ENCODE data around the gene CNPY3.
A peak's percentile ranks its signal among the peaks of the same experiment; 100 is the strongest.

Gene CNPY3

DNA sequence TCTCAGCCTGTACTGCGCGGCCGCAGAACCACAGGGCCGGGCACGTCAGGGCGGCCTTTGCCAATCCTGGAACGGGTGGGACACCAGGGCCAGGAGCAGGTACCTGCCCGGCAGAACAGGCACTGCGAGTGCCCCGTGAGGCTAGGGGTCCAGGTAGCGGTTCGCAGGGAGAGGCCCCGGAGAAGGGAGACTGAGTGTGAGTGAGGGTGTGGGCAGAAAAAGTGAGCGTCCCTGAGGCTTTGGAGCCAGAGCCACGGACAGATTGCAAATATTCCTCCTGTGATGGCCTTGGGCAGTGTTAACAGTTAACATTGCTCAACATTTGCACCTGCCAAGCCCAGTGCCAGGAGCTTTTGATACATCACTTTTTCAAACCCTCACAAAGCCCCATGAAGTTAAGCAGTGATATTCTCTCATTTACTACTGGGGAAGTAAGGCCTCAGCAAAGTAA lies 31.8 kb downstream of the CNPY3 start:
- peak in 1 of 3 experiments; percentile 21 for DNase-seq

DNA sequence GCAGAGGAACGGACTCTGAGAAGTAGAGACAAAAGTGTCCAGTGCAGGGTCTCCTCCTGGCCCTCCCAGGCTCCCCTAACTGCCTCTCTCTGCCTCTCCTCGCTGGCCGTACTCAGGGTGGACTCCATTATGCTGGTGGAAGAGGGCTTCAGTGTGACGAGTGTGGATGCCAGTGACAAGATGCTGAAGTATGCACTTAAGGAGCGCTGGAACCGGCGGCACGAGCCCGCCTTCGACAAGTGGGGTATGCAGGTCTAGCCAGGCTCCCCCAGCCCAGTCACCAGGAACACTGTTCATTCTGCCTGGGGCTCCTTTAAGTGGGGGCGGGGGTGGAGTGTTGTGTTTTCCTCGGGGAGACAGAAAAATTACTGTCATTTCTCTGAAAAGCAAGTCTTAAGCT lies 32.8 kb downstream of the CNPY3 start:
- DNase-seq: no peak

DNA sequence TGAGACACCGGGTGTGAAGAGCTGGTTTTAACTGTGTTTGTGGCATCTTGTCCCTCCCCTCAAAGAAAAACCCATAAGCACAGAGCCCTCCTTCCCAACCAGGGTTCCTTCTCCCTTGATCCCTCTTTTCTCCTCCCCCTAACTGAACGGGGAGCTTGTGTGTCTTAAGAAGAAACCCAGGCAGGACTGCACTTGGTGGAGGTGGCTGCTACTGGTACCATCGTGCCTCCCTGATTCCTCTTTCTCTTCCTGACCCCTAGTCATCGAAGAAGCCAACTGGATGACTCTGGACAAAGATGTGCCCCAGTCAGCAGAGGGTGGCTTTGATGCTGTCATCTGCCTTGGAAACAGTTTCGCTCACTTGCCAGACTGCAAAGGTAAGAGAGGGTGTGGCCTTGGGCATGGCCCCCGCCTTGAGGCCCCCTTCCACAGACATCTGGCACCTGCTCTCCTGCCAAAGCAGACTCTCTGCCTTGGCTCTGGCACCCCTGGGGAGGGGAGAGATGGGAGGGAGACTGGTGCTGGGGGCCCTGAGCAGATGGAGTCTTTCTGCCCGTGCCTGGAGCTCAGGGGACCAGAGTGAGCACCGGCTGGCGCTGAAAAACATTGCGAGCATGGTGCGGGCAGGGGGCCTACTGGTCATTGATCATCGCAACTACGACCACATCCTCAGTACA lies 33.4 kb downstream of the CNPY3 start:
- peak in 1 of 3 experiments; percentile 1 for DNase-seq

DNA sequence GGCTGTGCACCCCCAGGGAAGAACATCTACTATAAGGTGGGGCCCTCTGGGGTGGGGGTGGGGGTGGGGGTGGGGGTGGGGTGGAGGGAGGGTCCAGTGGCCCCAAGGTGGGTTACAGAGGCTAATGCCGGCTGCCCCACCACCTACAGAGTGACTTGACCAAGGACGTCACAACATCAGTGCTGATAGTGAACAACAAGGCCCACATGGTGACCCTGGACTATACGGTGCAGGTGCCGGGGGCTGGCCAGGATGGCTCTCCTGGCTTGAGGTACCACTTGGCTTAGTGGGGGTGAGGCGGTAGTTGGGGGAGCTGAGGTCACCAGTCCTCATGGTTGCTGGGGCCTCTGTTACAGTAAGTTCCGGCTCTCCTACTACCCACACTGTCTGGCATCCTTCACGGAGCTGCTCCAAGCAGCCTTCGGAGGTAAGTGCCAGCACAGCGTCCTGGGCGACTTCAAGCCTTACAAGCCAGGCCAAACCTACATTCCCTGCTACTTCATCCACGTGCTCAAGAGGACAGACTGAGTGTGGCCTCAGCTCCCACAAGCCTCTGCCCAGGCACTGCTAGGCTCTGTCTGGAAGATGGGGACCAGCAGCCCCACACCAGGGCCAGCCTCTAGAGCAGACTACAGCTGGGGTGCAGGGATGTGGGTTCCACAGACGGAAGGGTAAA lies 34.0 kb downstream of the CNPY3 start:
- no peak for DNase-seq

DNA sequence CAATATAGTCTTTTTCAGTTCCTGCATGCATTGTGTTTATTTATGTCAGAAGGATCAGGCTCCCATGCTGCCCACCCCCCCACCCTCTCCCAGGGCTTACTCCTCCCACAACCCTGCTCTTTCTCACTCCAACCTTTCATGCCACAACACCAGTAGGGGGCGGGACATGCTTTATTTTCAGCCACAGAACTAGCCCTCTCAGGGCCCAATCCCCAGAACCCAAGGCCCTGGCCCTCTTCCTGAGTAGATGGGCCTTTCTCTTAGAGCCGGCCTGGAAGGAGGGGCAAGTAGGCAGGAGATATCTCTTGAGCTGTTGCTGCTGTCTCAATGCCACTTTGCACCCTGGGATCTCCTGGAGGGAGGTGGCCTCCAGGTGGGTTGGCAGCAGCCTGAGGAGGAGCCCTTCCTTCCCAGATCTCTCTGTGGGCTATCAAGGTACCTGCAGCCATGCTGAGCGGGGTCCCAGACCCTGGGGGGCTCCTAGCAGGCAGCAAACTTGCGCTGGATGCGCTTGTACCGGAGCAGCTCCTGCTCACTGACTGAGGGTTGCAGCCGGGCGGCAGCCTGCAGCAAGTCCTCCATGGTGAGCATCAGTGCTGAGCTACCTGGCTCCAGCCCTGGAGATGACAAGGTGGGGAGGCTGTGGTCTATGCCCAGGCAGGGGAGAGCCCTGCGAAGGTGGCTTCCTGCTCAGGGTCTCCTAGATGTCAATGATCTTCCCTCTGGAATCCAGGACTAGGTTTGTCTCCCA lies 34.8 kb downstream of the CNPY3 start:
- DNase-seq: no peak

DNA sequence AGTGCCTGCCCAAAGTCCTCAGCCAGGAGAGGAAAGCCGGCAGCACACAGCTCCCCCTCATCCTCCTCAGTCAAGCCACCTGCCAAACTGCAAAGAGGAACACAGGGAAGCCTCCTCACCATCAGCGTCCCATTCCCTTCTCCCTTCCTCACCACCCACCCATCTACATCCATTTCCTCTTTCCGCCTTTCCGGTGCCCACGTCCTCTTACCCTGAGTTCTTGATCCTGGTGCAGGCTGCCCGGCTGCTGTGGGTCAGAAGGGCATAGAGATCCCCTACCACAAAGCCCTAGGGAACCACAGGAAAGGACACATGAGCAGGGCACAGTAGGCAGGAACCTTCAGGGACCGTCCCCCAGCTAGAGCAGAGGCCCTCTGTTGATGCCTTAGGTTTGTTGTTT lies 37.3 kb downstream of the CNPY3 start:
- DNase-seq: no peak

DNA sequence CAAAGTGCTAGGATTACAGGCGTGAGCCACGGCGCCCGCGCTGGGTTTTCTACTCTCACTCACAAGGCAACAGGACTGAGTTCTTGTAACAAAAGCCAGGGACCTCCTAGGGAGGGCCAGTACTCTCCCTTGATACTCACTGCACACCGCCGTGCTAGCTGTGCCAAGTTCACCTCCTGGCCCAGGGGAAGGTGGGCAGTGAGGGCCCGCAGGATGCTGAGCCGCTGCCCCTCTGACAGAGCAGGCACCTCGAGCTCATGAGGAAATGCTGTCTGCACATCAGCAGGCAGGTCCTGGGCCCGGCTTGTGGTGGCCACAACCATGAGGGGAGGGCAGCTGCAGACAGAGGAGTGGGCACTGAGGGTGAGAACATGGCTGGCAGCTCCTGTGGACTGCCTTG lies 37.9 kb downstream of the CNPY3 start:
- no peak for DNase-seq

DNA sequence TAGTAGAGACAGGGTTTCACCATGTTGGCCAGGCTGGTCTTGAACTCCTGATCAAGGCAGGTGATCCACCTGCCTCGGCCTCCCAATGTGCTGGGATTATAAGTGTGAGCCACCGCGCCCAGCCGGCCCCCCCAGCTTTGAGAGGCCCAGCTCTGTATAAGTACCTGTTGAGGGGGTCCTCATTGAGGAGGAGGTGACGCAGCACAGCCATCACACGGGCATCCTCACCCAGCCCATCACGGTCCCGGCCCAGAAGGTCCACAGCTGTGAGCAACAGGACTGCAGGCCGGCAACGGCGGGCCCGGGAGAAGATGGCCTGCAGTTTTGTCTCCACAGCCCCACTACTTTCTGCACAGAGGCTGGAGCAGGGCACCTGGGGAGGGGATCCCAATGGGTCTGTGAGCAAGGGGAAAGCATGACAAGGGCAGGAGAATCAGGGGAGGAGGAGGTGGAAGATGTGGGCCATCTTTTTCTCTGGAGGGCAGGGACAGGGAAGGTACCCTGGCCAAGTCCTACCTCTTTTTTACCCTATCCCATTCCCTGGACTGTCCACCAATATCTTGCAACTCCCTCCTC lies 38.9 kb downstream of the CNPY3 start:
- no peak for DNase-seq

DNA sequence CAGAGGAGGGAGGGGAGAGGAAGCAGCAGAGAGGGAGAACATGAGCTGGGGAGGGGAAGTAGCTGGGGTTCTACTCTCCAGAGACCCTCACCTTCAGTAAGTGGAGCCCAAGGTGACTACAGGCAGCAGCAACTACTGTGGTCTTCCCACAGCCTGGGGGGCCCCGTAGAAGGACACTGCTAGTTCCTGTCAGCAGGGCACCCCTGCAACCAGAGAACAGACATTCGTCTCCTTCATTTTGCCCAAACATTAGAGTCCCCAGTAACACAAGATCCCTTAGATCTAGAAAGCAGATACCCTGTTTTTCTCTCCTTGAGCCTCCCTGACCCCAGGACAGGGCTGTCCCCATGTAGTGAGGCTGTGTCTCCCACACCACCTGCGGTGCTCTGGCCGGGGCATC lies 39.5 kb downstream of the CNPY3 start:
- DNase-seq: no peak

DNA sequence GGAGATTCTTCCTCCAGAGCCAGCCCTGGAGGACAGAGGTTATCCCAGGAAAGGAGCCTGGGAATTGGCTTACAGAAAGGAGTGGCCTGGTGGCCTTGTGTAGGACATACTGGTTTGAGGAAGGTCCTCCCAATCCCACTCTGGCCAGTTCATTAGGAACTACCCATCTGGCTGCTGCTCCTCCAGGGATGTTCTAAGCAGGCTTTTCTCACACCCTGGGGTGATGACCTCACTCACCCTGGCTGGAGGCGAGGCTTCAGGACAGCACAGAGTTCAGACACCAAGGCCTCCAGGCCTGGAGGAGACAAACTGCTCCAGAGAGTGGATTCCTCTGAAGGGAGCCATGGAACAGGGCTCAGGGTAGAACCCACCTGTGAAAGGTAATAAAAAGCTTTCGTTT lies 40.2 kb downstream of the CNPY3 start:
- DNase-seq: no peak

DNA sequence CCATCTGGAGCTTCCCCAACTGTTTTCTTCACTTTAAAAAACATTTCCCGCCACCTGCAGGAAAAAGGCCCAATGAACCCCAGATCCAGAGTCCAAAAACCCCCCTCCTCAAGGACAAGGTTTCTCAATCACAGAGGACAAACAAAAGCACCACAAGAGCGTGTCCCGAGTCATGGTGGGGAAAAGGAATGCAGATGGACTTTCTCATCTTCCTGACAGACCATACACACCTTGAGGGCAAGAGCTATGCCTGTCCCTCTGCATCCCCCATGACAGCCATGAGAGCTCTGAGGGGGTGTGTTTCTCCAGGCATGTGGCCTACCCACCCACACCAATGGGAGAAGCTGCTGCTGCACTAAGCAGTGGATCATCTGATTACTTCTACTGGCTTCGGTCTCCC lies 40.7 kb downstream of the CNPY3 start:
- DNase-seq: no peak

DNA sequence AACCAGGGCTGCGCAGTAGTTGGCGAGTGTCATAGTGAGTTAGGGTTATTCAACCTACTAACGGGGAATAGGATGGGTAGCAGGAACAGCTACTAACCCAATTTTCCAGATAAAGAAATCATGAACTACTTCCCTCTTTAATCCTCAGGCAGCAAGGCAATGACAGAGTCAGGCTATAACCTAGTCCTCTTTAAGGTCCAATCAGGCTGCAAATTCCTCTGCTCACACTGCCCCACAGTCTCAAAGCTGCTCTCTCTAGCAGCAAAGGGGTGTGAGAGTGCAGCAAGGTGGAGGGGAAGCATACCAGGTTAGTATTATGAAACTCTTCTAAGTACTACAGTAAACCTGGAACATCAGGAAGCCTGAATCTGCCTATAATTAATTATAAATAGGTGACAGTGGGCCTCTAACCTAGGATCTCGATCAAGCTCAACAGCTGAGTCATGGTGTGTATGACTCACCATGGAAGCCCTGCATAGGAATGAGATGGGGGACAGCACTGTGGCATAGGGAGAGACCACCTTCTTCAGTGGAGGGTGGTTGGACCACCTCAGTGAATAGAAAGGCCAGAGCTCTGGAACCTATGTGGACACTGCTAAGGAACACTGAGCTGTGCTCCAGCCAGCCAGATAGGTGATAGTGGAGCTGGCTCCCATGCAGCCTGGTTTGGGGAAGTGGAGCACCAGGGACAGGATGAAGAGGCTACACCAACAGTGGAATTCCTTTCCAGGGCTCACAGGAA lies 41.8 kb downstream of the CNPY3 start:
- no peak for DNase-seq

DNA sequence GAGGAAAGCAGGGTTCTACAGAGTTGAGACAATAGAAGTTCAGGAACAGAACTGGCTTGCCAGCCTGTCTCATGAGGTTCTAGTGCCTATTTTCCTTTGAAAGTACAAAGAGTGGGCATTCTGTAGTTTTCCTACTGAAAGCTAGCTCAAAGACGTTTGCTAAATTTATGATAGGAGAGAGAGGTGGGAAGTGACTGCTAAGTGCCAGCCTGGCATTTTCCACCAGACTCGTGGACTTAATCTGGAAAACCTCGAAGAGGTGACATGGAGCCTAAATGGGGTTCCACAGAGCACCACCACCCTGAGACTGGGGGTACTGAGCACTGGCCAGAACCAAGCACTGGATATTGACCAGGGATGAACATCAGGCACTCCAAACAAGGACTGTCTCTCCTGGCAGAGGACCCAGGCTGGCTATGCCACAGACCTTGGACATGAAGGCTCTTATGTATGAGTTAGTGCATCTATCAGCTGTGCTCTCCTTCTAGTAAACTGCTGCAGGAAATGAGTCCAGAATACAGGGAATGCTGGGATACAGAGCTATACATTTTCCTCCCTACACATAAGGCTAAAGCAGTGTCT lies 42.6 kb downstream of the CNPY3 start:
- DNase-seq: no peak

DNA sequence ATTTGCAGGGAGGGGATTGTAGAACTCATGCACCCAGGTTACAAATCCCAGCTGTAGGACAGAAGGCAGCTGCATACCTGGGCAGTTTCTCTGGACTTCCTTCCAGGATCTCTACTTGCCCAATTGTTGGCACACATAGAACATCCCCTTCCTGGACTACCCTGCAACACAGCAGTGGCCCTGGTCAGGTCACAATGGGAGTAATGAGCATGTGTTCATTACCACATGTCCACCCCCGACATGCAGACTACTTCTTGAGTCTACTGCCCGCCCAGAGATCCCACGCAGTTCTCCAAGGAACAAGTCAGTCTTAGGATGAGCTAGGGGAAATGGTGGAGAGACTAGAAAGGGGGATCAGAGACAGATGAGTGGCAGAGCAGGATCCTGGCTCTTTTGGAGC lies 44.6 kb downstream of the CNPY3 start:
- no peak for DNase-seq

DNA sequence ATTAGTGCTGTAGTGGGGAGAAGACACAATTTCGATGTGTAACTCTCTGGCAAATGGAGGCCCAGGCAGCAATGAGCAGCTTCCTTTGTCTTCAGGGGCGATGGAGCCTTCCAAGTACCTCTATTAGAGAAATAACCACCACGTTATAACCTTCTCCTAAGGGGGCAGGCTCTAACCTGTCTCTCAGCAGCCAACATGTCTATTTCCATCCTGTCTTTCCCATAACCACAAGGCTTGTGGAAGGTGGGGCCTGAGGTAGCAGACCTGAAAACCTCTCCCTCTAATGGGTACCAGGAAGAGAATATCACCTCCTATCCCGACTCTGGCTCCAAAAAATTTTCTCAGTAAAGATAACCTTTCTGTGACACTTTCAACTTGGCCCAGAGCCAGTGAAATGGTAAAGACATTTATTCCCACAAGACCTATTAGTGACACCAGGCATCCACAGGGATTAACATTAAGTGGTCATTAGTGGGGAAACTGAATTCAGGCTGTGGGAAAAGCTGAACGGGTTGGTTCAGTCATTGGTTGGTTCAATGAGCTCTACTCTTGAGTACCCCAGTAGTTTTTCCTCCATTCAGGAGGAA lies 45.7 kb downstream of the CNPY3 start:
- DNase-seq: peak in 1 of 3 experiments; percentile 8

DNA sequence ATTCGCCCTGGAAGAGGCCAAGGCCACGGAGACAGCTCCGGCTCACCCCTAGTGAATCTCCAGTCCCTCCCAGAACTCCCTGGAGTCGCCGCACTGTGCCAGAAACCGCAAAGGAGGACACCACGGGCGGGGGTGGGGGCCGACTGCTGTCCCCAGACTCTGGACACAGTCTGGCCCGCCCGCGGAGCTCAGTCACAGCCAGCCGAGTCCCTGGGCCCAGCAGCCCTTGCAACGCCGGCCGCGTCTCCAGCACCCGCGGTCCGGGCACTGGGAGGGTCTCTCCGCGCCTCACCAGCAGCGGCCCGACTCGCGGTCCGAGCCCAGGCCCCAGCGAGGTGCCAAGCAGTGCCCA lies 49.2 kb downstream of the CNPY3 start:
- peak in 2 of 3 experiments; percentile 42 to 47 for DNase-seq

DNA sequence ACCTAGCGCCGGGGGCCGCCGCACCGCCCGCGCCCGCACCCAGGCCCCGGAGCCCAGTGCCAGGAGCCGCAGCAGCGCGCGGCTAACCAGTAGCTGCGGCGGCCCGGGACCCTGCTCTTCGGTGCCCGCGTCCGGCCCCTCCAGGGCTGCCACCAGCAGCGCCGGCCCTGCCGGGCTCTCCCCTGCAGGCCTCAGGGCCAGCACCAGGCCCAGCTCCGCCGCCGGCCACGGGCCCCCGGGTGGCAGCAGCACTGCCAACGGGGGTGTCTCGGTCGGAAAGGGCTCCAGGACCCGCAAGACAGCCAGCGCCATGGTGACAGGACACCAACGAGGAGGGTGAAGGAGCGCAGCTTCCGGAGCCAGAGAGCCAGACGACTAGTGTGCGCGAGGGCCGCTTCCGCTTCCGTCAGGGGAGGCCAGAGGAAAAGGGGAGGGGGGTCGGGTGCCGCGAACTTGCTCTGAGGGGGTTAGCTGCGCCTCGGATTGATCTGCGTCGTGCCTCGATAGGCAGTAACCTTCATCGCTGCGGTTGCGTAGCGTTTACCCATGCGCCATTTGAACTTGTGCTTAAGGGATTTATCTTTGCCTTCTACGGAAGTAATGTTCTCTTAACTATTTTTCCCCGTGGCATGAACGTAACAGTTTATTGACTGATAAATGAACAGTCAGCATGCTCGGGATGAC lies 49.7 kb downstream of the CNPY3 start, which contains the start of gene PEX6:
Gene PEX6 (minus strand): TSS at position 343 of the 684 bp plus-strand sequence. CDS start 31 bp downstream, at position 312.
- DNase-seq: peak; percentile 89 to 93 (median 89)

DNA sequence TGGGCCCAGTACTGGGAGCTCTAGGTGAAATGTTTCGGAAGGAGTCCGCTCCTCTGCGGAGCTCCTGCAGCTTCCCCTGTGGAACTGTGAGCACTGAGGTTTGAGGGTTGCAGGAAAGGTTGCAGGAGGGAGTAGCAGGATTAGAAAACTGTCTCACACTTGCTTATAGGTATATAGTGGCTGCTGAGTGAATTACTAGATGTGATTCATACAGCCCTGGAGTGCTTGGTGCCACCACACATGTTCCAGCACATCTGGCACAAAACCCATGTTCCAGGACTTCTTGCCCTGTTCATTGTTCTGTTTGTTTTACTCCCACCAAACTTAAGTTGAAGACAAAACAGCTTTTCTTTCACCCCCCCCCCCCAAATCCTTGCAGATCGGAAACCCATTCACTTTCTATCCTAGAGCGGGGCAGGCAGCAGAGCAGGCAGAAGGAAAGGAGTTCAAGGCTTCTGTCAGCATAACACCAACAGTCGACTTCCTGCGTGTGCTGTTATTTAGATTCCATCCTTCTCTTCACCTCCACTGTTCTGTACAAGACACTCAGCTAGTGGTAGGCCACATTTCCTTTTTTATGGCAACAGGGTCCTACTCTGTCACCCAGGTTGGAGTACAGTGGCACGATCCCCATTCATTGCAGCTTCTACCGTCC lies 50.4 kb downstream of the CNPY3 start:
- DNase-seq: no peak

DNA sequence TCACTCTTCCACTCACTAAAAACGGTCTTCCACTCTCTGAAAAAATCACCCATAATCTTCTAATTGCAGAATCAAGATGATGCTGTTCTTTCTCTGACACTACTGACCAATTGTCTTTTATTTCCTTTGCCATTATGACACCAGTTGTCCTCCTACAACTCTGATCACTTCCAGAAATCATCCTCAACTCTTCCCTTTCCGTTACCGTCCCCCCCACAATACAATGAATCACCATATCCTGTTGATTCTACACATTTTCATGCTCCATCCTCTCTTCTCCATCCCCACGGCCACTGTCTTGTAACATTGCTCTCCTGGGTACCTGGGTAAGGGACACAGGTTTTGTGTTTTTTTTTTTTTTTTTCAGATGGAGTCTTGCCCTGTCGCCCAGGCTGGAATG lies 52.6 kb downstream of the CNPY3 start:
- DNase-seq: no peak

DNA sequence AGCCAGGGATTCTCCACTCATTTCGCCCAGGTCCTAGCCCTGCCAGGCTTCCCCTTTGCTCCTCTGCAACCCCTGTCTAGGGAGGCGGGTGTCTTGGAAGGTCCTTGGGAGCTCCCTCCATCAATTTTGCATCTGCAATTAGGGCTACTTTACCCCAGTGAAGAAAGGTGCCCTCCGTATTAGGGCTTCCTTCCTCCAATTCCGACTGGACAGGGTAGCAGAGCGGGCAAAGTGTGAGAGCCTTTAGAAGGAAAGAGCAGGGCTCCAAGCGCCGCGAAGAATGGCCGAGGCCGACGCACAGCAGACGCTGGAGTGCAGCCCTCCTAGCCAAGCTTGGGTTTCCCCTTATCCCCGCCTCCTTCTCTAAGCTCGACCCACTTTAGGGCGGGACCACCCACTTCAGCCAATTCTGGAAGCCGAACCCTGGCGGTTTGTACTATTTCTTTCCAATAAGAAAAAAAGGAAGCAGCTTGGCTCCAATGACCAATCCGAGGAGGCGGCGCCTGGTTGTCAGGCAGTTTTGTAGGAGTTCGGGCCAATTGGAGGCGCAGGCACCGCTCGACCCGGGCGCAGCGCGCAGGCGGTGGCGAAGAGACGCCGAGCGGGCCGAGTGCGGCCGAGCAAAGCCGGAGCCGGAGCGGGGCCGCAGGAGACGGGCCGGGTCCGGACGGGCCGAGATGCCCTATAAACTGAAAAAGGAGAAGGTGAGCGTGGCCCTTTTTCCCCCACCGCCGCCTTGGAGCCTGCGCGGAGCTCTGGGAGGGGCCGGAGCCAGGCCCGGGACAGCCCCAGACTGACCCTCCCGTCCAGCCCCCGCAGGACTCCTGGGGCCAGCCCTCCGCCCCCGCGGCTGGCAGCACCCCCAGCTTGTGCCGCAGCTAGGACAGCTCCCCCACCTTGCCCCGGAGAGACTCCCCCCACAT lies 55.0 kb downstream of the CNPY3 start, which contains the start of gene PPP2R5D:
Gene PPP2R5D (plus strand): TSS at position 570 of the 923 bp plus-strand sequence. CDS start 108 bp downstream, at position 678.
- peak; percentile 97 to 99 (median 99) for DNase-seq

Measured in NCI-H1417 (cell line).